ENCODE data around the gene IL34. TPM values are rescaled to one million over a fixed set of nuclear protein-coding genes. Genes with fewer than 3 reads are reported as not detected.

The IL34 gene
- total RNA-seq, 2 experiments from 2014 or later = not detected

DNA sequence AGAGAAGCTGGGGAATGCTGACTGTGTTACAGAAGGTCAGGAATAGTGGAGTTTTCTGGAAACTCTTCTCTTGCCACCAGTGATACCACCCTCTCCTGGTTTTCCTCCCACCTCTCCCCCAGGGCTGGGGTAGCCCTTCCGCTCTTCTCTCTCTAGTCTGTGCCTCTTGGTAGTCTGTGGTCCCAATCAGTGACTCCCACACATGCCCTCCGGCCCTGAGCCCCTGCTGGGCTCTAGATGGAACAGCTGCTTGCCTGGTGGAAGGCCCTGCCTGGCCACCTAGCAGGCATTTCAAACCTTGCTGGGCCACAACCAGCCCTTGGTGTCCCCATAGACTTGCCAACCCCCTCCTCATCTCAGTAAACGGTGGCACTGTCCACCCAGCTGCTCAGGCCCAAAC lies 54.7 kb downstream of the IL34 start:
- no TSS peak for BruUV-seq (replicated peaks)
- no peak overlapping the region for H3K27ac ChIP-seq (ENCODE audit: low read depth, low read length, poor library complexity, severe bottlenecking)
- H3K4me2 ChIP-seq (ENCODE audit: low read length) = no peak overlapping the region
- no peaks in the 10 kb centered on the region for H3K9me3 ChIP-seq (ENCODE audit: low read length)
- H3K79me2 ChIP-seq (ENCODE audit: insufficient read depth, low read depth, low read length) = no peaks in the 10 kb centered on the region
- no peak overlapping the region for H3K4me3 ChIP-seq (ENCODE audit: low read depth, low read length, poor library complexity, severe bottlenecking)
- H4K20me1 ChIP-seq (ENCODE audit: insufficient read depth, low read length) = no peaks in the 10 kb centered on the region
- no peaks in the 10 kb centered on the region for H3K4me1 ChIP-seq (ENCODE audit: insufficient read depth, low read length, poor library complexity, severe bottlenecking)
- POLR2A ChIA-PET = no interaction called here
- intact Hi-C loops (cut with micrococcal nuclease; ENCODE audit: unreplicated experiment) = no loop called here
- H2AFZ ChIP-seq (ENCODE audit: low read length) = no peak overlapping the region
- DNase-seq (ENCODE audit: low spot score) = no peak
- no peak for TF ChIP-seq EZH2phosphoT487 (IDR thresholded peaks at IDR 0.05; ENCODE audit: borderline replicate concordance, low read depth, low read length)
- TF ChIP-seq, protein P1, sequence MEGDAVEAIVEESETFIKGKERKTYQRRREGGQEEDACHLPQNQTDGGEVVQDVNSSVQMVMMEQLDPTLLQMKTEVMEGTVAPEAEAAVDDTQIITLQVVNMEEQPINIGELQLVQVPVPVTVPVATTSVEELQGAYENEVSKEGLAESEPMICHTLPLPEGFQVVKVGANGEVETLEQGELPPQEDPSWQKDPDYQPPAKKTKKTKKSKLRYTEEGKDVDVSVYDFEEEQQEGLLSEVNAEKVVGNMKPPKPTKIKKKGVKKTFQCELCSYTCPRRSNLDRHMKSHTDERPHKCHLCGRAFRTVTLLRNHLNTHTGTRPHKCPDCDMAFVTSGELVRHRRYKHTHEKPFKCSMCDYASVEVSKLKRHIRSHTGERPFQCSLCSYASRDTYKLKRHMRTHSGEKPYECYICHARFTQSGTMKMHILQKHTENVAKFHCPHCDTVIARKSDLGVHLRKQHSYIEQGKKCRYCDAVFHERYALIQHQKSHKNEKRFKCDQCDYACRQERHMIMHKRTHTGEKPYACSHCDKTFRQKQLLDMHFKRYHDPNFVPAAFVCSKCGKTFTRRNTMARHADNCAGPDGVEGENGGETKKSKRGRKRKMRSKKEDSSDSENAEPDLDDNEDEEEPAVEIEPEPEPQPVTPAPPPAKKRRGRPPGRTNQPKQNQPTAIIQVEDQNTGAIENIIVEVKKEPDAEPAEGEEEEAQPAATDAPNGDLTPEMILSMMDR (conservative IDR thresholded peaks at IDR 0.05; ENCODE audit: low read length) = no peak
- H3K36me3 ChIP-seq (ENCODE audit: insufficient read depth, low read length) = peaks cover 8% of the 10 kb centered on the region; the same call in 1 of the 2 replicates
- no peaks in the 10 kb centered on the region for H3K9me2 ChIP-seq (ENCODE audit: insufficient read depth, low read length)
- CTCF ChIA-PET (ENCODE audit: unreplicated experiment) = no interaction called here

DNA sequence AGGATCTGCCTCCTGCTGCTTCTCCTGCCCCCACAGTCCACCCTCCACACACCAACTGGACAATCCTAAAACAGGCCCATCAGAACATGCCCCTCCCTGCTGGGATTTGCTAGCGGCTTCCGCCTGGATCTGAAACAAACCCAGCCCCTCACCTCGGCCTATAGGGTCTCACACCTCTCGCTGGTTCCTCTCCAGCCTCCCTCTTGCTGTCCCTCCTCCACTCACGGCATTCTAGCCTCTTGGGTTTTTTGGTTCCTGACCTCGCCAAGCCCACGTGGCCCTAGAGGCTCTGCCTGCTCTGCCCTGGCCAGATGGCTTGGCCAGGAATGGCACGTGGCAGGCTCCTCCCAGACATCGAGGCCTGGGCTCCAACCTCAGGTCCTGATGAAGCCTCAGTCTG lies 55.2 kb downstream of the IL34 start:
- no peaks in the 10 kb centered on the region for H4K20me1 ChIP-seq (ENCODE audit: insufficient read depth, low read length)
- POLR2A ChIA-PET = no interaction called here
- H3K27ac ChIP-seq (ENCODE audit: low read depth, low read length, poor library complexity, severe bottlenecking) = no peak overlapping the region
- TF ChIP-seq EZH2phosphoT487 (IDR thresholded peaks at IDR 0.05; ENCODE audit: borderline replicate concordance, low read depth, low read length) = no peak
- TF ChIP-seq, protein P1 (conservative IDR thresholded peaks at IDR 0.05; ENCODE audit: low read length) = no peak
- CTCF ChIA-PET (ENCODE audit: unreplicated experiment) = no interaction called here
- no peak overlapping the region for H3K4me3 ChIP-seq (ENCODE audit: low read depth, low read length, poor library complexity, severe bottlenecking)
- no peaks in the 10 kb centered on the region for H3K4me1 ChIP-seq (ENCODE audit: insufficient read depth, low read length, poor library complexity, severe bottlenecking)
- H3K36me3 ChIP-seq (ENCODE audit: insufficient read depth, low read length) = peaks cover 8% of the 10 kb centered on the region; the same call in 1 of the 2 replicates
- no peak overlapping the region for H3K4me2 ChIP-seq (ENCODE audit: low read length)
- H2AFZ ChIP-seq (ENCODE audit: low read length) = no peak overlapping the region
- intact Hi-C loops (cut with micrococcal nuclease; ENCODE audit: unreplicated experiment) = no loop called here
- H3K79me2 ChIP-seq (ENCODE audit: insufficient read depth, low read depth, low read length) = no peaks in the 10 kb centered on the region
- no peak for DNase-seq (ENCODE audit: low spot score)
- H3K9me3 ChIP-seq (ENCODE audit: low read length) = no peaks in the 10 kb centered on the region
- no TSS peak for BruUV-seq (replicated peaks)
- no peaks in the 10 kb centered on the region for H3K9me2 ChIP-seq (ENCODE audit: insufficient read depth, low read length)

DNA sequence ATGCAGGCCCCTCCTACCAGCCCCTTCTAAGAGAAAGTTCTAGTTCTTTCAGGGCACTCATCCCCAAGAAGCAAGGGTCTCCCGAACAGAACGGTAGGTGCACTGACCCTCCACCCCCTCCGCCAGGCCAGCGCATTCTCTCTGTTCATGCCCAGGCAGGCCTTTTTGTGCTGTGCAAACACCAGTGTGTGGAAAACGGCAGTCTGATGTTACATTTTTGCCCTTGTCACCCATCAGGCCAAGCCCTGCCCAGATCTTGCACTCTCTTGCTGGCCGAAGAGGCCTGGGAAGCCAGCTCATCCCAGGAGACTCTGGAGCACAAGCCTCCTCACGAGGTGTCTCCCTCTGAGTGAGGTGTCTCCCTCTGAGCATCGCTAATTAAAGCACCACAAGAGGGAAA lies 55.6 kb downstream of the IL34 start:
- peaks cover 8% of the 10 kb centered on the region; the same call in 1 of the 2 replicates for H3K36me3 ChIP-seq (ENCODE audit: insufficient read depth, low read length)
- H3K9me2 ChIP-seq (ENCODE audit: insufficient read depth, low read length) = no peaks in the 10 kb centered on the region
- no peak overlapping the region for H3K4me2 ChIP-seq (ENCODE audit: low read length)
- H4K20me1 ChIP-seq (ENCODE audit: insufficient read depth, low read length) = no peaks in the 10 kb centered on the region
- H2AFZ ChIP-seq (ENCODE audit: low read length) = no peak overlapping the region
- POLR2A ChIA-PET = interaction anchor here (0.5 kb wide), 1 partner anchor 1206 kb away, joined by 3 read pairs; no protein-coding TSS in a partner anchor
- BruUV-seq (replicated peaks) = no TSS peak
- TF ChIP-seq EZH2phosphoT487 (IDR thresholded peaks at IDR 0.05; ENCODE audit: borderline replicate concordance, low read depth, low read length) = no peak
- TF ChIP-seq, protein P1 (conservative IDR thresholded peaks at IDR 0.05; ENCODE audit: low read length) = no peak
- no peaks in the 10 kb centered on the region for H3K9me3 ChIP-seq (ENCODE audit: low read length)
- no peak for DNase-seq (ENCODE audit: low spot score)
- H3K27ac ChIP-seq (ENCODE audit: low read depth, low read length, poor library complexity, severe bottlenecking) = no peak overlapping the region
- H3K4me1 ChIP-seq (ENCODE audit: insufficient read depth, low read length, poor library complexity, severe bottlenecking) = no peaks in the 10 kb centered on the region
- CTCF ChIA-PET (ENCODE audit: unreplicated experiment) = no interaction called here
- no peaks in the 10 kb centered on the region for H3K79me2 ChIP-seq (ENCODE audit: insufficient read depth, low read depth, low read length)
- intact Hi-C loops (cut with micrococcal nuclease; ENCODE audit: unreplicated experiment) = no loop called here
- no peak overlapping the region for H3K4me3 ChIP-seq (ENCODE audit: low read depth, low read length, poor library complexity, severe bottlenecking)

All from OCI-LY7 (cell line).